Keratinocyte (primary cell): Measurements from ENCODE around the gene DRD2. TPM values are rescaled to one million over a fixed set of nuclear protein-coding genes. Genes with fewer than 3 reads are reported as not detected.

Source experiments
- DNase-seq: peaks from one replicate; pipeline ENCODE4 v3.0.0-alpha.2; 2011; ENCODE audit warnings: low read depth, missing footprints, low spot score
- FAIRE-seq: peaks from 2 replicates; lab custom pipeline; 2011; peaks lifted over from hg19 to GRCh38; lab: Jason Lieb, UNC
- H2AFZ ChIP-seq: 2 replicates; pipeline ENCODE4 v1.6.0; 2012; ENCODE audit warnings: low read length, control low read depth, inconsistent platforms; ENCODE audit not compliant: control insufficient read depth
- H3K27ac ChIP-seq: 2 replicates; pipeline ENCODE4 v1.5.1; 2011; ENCODE audit warnings: low read length; ENCODE audit not compliant: control insufficient read depth, insufficient read depth
- H3K27me3 ChIP-seq: 3 replicates; pipeline ENCODE4 v1.6.0; 2011; ENCODE audit warnings: low read length; ENCODE audit not compliant: control insufficient read depth, insufficient read depth; ENCODE audit errors: extremely low read depth
- H3K36me3 ChIP-seq, 2 experiments: 2 replicates in 1 of 2; 3 replicates in 1 of 2; pipeline ENCODE4 v1.5.1; 2011; ENCODE audit warnings: low read length in 2 of 2, mild to moderate bottlenecking in 1 of 2; ENCODE audit not compliant: control insufficient read depth in 2 of 2, insufficient read depth in 2 of 2; ENCODE audit errors: extremely low read depth in 1 of 2
- H3K4me1 ChIP-seq: 3 replicates; pipeline ENCODE4 v1.5.1; 2011; ENCODE audit warnings: low read length; ENCODE audit not compliant: control insufficient read depth, insufficient read depth; ENCODE audit errors: extremely low read depth
- H3K4me2 ChIP-seq: 3 replicates; pipeline ENCODE4 v1.6.0; 2011; ENCODE audit warnings: low read depth, low read length; ENCODE audit not compliant: control insufficient read depth, insufficient read depth; ENCODE audit errors: extremely low read depth
- H3K4me3 ChIP-seq, 3 experiments: fragments of 200-600 bp in 1 of 3; sonication (generic) in 1 of 3; 2 replicates in 2 of 3; 3 replicates in 1 of 3; pipeline ENCODE4 v1.5.1; 2011 to 2016; ENCODE audit warnings: low read length in 3 of 3, mild to moderate bottlenecking in 3 of 3, control low read depth in 2 of 3, inconsistent platforms in 1 of 3, low read depth in 1 of 3, mixed read lengths in 1 of 3, mixed run types in 1 of 3, moderate library complexity in 1 of 3; ENCODE audit not compliant: control insufficient read depth in 2 of 3, insufficient read depth in 2 of 3; ENCODE audit errors: extremely low read depth in 1 of 3
- H3K79me2 ChIP-seq: 2 replicates; pipeline ENCODE4 v1.6.0; 2012; ENCODE audit warnings: low read length; ENCODE audit not compliant: control insufficient read depth, insufficient read depth
- H3K9ac ChIP-seq: 3 replicates; pipeline ENCODE4 v1.6.0; 2011; ENCODE audit warnings: low read length; ENCODE audit not compliant: control insufficient read depth, insufficient read depth; ENCODE audit errors: extremely low read depth
- H3K9me1 ChIP-seq: 3 replicates; pipeline ENCODE4 v1.6.0; 2011; ENCODE audit warnings: low read length; ENCODE audit not compliant: control insufficient read depth, insufficient read depth; ENCODE audit errors: extremely low read depth
- H3K9me3 ChIP-seq: 2 replicates; pipeline ENCODE4 v1.5.1; 2012; ENCODE audit warnings: low read depth, low read length; ENCODE audit not compliant: control insufficient read depth
- H4K20me1 ChIP-seq: 3 replicates; pipeline ENCODE4 v1.6.0; 2011; ENCODE audit warnings: low read length; ENCODE audit not compliant: control insufficient read depth, insufficient read depth; ENCODE audit errors: extremely low read depth
- CTCF ChIP-seq, 3 experiments: IDR thresholded peaks in 1 of 3; conservative IDR thresholded peaks in 1 of 3; optimal IDR thresholded peaks in 1 of 3; 2 replicates in 2 of 3; 3 replicates in 1 of 3; pipeline versions ENCODE3 to v1.5.1; 2011; ENCODE audit warnings: low read length in 3 of 3, mild to moderate bottlenecking in 3 of 3, moderate library complexity in 2 of 3, control low read depth in 1 of 3, inconsistent platforms in 1 of 3; ENCODE audit not compliant: insufficient read depth in 2 of 3; ENCODE audit errors: extremely low read depth in 1 of 3
- EZH2 ChIP-seq: IDR thresholded peaks from one replicate; pipeline ENCODE4 v1.6.1; 2012; ENCODE audit warnings: inconsistent platforms, mild to moderate bottlenecking, low read length, moderate library complexity
- dilution Hi-C: fragments of 300-500 bp; cut with MboI; formaldehyde crosslinking; loops from one replicate; pipeline ENCODE4 v1.7.0; 2020; ENCODE audit warnings: low sequenced_read_pairs; ENCODE audit not compliant: extremely low pct_ligation_motif_present
- polyA plus RNA-seq, 5 experiments: library from polyadenylated mRNA; depleted of rRNA in 3 of 5; stranded (reverse) in 3 of 5; stranded (forward) in 1 of 5; unstranded in 1 of 5; fragments of >200 nt; gene quantifications; 1 replicate in 1 of 5; 2 replicates in 3 of 5; 3 replicates in 1 of 5; pipeline versions ENCODE4 v1.2.1 to v1.2.3, GENCODE V29; 2011 to 2012; ENCODE audit warnings: missing spikeins in 2 of 5, low read depth in 1 of 5, low replicate concordance in 1 of 5

DRD2 gene
- polyA plus RNA-seq, 1 donor (not counting 4 experiments of a cell fraction or from before 2014, with no cell fraction given), result 0.26 TPM

- Histone ChIP-seq H3K4me3 (no peak overlapping the region), H4K20me1 (no peaks in the 10 kb centered on the region), H3K79me2 (no peaks in the 10 kb centered on the region), H3K9ac (no peak overlapping the region), H3K27me3 (no peaks in the 10 kb centered on the region), H3K4me1 (peaks cover 12% of the 10 kb centered on the region), H2AFZ (no peak overlapping the region), H3K9me3 (no peaks in the 10 kb centered on the region), H3K27ac (no peak overlapping the region), H3K9me1 (no peaks in the 10 kb centered on the region), H3K4me2 (no peak overlapping the region), H3K36me3 (no peaks in the 10 kb centered on the region)
- dilution Hi-C loops, result no loop called here
- DNase-seq, result no peak
- no peak for FAIRE-seq
- no peak for TF ChIP-seq CTCF (optimal IDR thresholded peaks at IDR 0.05 in 1 of 3, IDR thresholded peaks at IDR 0.05 in 1 of 3, conservative IDR thresholded peaks at IDR 0.05 in 1 of 3; ENCODE audit: extremely low read depth in 1 of 3, insufficient read depth in 2 of 3, low read length in 3 of 3)
- no peak for TF ChIP-seq EZH2
These were observed 29.4 kb upstream of the DRD2 start for GRCh38 chr11:113504586-113504985.

- DNase-seq, result no peak
- Histone ChIP-seq H3K9me1 (no peaks in the 10 kb centered on the region), H4K20me1 (no peaks in the 10 kb centered on the region), H3K4me2 (no peak overlapping the region), H2AFZ (no peak overlapping the region), H3K4me3 (no peak overlapping the region), H3K79me2 (no peaks in the 10 kb centered on the region), H3K27ac (no peak overlapping the region), H3K4me1 (peaks cover 12% of the 10 kb centered on the region), H3K9me3 (no peaks in the 10 kb centered on the region), H3K9ac (no peak overlapping the region), H3K27me3 (no peaks in the 10 kb centered on the region), H3K36me3 (no peaks in the 10 kb centered on the region)
- dilution Hi-C loops, result no loop called here
- TF ChIP-seq EZH2 (no peak), CTCF (optimal IDR thresholded peaks at IDR 0.05 in 1 of 3, IDR thresholded peaks at IDR 0.05 in 1 of 3, conservative IDR thresholded peaks at IDR 0.05 in 1 of 3; ENCODE audit: extremely low read depth in 1 of 3, insufficient read depth in 2 of 3, low read length in 3 of 3) (no peak)
- FAIRE-seq, result no peak
These were observed 28.9 kb upstream of the DRD2 start for GRCh38 chr11:113504071-113504470.
